GM19372 (cell line): ENCODE results near the gene DAW1.
"Not testable (repeated sequence)": the region's sequence is repeated elsewhere in the genome, so short reads cannot be mapped to it uniquely, and the experiment has no call there.

Experiments used
- ATAC-seq: cut with Tn5 transposase; IDR thresholded peaks from one replicate; pipeline ENCODE4 v1.9.1; 2021; ENCODE audit warnings: mild to moderate bottlenecking, low read depth, moderate library complexity; ENCODE audit not compliant: unreplicated experiment

Gene DAW1

DNA sequence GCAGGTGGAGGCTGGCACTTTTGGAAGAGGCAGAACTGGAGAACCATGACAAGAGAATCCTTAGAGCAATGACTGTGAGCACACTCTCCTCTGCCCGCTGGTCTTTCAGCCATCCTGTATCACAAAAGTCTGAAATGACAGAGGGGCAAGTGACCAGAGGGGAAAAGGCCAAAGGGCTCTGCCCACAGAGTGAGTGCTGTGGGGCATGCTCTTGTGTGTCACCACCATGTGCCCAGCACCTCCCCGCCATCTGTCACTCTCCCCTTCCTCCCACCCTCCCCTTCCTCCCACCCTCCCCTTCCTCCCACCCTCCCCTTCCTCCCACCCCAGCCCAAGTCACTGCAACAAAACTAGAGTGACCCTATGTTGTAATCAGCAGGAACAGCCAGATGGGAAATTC, 31.9 kb downstream of the DAW1 start:
- no peak for ATAC-seq

DNA sequence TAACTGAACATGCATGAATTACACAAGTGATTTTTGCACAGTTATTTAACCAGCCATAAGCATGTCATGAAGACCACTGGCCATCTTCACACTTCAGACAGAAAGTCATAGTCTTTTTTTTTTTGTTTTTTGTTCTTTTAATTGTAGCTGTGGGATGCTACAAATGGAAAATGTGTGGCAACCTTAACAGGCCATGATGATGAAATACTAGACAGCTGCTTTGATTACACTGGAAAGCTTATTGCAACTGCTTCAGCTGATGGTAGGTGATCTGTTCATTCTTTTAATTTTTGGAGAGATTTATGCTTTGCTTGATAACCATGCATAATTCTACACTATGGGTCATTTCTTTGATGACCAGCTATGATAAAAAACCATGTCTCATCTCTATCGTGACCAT, 35.6 kb downstream of the DAW1 start:
- no peak for ATAC-seq

GRCh38 chr2:227908266-227909054, 37.0 kb downstream of the DAW1 start:
- ATAC-seq, result no peak

DNA sequence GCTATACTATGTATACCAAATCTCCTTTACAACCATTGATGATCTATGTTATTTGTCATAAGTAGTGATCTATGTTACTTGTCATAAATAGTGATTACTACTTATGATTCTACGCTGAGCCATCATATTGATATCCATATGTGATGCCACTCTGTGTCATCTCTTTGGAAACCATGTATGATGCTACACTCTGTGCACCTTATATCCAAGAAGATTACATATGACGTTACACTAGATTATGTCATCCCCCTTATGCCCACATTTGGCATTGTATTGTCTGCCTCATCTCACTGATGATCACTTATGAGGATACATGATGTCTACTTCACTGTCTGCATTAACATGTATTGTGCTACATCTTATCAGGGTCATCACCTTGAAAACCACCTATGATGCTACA, 42.9 kb downstream of the DAW1 start:
- no peak for ATAC-seq

DNA sequence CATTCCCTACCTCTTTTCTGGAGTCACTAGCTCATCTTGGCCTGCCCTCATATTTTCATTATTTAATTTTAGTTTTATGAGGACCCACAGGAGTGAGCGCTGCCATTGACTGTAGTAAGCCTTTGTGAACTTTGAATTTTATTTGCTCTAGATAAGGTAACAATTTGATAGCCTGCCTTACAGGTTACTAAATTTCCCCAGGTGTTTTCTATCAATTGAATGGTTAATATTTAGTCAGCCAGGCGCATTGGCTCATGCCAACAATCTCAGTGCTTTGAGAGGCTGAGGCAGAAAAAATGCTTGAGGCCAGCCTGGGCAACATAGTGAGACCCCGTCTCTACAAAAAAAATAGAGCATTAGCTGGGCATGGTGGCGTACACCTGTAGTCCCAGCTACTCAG, 50.2 kb downstream of the DAW1 start:
- ATAC-seq, result no peak

GRCh38 chr2:227932001-227932400, 60.6 kb downstream of the DAW1 start:
- ATAC-seq, result no peak

DNA sequence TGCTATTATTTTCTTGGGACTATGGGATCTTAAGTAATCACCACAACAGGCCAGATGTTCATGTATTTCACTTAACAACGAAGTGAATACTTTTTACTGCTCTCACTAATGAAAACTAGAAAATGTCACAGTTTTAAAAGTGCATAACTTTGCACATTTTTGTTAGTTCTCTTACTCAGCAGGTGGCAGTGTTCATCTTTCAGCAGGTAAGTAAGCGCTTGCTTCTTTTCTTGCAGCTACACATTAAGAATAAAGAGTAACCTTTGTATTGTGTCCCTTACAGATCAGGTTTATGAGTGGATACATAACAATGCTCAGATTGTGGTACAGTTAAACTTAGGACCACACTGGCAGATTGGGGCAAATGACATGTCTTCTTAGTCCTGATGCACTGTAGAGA, 61.0 kb downstream of the DAW1 start:
- ATAC-seq, result no peak

- no peak for ATAC-seq
These were observed 62.5 kb downstream of the DAW1 start for GRCh38 chr2:227933884-227934283.

- not testable (repeated sequence) for ATAC-seq
These were observed 64.8 kb downstream of the DAW1 start for GRCh38 chr2:227936249-227936648.

- no peak for ATAC-seq
These were observed 68.0 kb downstream of the DAW1 start for GRCh38 chr2:227939271-227940027.

DNA sequence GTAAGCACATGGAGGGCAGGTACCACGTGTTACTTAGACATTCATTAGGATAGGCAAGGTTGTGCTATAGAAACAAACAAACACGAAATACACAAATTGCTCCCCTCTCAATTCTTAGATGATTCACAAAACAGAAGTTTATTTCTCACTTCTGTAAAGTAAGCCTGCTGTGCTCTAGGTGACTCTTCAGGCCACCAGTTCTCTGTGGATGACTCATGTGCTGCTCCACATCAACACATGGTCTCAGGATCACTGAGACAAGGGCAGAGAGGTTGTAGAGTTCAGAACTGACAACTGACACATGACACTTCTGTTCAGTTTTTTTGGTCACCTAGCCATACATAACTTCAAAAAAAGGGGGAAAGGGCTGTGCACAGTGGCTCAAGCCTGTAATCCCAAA, 70.6 kb downstream of the DAW1 start:
- no peak for ATAC-seq

DNA sequence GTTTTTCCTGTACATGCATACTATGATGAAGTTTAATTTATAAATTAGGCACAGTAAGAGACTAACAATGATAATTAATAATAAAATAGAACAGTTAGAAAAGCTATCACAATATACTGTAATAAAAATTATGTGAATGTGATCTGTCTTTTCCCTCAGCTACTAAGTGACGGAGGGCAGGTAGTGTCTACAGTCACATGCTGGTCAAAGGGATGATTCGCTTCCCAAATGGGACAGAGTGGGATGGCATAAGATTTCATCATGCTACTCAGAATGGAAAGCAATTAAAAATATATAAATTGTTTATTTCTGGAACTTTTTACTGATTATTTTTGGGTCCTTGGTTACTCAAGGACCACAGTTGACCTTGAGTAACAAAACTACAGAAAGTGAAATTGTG, 71.5 kb downstream of the DAW1 start:
- no peak for ATAC-seq

- ATAC-seq, result no peak
These were observed 88.9 kb downstream of the DAW1 start for GRCh38 chr2:227960317-227960716.

GRCh38 chr2:227971619-227972230, 100.3 kb downstream of the DAW1 start:
- ATAC-seq, result no peak

- ATAC-seq, result no peak
These were observed 101.8 kb downstream of the DAW1 start for GRCh38 chr2:227973241-227973640.
